Stimulated activated CD4-positive, alpha-beta T cell treated with anti-CD3 and anti-CD28 coated beads, Interleukin-4, amount 100 ng/mL, for 24 hours (primary cell): ENCODE data around the gene PMF1.
"Not testable (repeated sequence)": the region's sequence is repeated elsewhere in the genome, so short reads cannot be mapped to it uniquely, and the experiment has no call there.

Experiments
- DNase-seq: peaks from one replicate; pipeline ENCODE4 v3.0.0-alpha.2; 2020

PMF1 gene

DNA sequence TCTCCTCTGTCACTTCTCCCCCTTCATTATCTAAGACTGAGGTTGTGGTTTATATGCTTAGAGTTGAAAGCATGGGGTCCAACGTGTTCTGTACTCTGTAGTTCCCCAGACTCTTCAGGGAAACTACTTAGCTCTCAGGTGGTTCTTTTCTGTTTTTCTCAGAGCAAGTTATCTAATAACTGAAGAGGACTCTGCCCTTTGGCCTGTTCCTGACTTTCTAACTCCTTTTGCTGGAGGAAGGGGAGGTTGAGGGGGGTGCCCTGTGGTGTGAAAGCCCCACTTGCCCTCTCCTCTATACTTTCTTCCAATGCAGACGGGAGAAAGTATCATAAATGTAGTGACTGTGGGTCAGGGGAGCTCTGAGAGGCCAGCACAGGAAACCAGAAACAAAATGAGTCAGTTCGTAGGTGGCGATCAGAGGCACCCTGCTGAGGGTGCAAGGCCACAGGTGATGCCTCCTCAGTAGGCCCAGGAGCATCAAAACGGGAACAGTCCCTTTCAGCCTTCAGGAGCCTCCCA is 13.9 kb upstream of the PMF1 start:
- peak; percentile 25 for DNase-seq

DNA sequence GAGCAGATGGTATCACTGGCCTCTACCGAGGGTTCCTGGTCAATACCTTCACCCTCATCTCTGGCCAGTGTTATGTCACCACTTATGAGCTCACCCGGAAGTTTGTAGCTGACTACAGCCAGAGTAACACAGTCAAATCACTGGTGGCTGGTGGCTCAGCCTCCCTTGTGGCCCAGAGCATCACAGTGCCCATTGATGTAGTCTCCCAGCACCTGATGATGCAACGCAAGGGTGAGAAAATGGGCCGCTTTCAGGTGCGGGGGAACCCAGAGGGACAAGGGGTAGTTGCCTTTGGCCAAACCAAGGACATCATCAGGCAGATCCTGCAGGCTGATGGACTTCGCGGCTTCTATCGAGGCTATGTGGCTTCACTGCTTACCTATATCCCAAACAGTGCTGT is 12.8 kb upstream of the PMF1 start:
- no peak for DNase-seq

DNA sequence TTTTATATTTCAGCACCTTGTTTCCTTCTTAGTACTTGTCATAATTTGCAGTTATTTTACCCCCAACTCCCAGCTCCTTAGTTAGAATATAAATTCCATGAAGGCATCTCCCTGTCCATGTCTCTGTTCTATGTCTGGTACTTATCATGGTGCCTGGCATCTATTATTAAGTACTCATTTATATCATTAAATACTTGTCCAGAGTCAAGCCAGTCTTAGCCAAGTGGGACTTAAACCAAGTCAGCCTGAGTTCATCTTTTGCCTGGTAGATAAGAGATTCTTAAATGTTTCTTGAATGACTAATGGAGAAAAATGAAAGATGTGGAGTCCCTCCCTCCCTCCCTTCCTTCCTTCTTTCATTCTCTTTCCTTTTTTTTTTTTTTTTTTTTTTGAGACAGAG is 9.5 kb upstream of the PMF1 start:
- DNase-seq = no peak

DNA sequence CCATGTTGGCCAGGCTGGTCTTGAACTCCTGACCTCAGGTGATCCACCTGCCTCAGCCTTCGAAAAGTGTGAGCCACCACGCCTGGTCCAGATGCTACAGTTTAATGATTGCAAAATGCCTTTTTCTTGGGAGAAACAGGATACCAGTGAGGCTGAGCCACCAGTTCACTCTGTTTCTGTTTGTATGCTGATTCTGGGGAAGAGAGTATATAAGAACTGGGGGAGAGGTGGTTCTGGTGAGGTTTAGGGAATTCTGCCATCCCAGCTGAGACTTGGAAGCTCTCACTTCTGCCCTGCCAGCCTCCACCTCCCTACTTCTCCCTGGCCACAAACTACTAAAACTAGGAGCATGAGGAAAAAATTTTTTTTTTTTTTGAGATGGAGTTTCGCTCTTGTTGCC is 8.1 kb upstream of the PMF1 start:
- no peak for DNase-seq

DNA sequence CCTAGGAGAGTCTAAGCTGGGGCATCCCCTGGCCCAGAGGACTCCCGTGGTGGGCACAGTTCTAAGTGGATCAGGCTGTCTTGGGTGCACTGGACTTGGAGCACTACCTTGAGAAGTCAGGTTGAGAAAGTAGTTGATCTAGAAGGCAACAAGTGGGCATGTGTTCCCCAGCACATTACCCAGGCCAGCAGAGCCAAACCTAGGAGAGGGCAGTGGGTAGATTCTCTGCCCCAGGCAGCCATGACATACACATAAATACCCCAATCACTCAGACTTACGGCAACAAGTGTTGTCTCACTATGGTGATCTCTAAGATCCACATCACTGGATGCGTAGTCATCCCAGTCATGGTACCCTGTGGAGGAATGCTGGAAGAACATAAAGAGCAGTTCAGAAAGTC is 1.6 kb upstream of the PMF1 start:
- no peak for DNase-seq

DNA sequence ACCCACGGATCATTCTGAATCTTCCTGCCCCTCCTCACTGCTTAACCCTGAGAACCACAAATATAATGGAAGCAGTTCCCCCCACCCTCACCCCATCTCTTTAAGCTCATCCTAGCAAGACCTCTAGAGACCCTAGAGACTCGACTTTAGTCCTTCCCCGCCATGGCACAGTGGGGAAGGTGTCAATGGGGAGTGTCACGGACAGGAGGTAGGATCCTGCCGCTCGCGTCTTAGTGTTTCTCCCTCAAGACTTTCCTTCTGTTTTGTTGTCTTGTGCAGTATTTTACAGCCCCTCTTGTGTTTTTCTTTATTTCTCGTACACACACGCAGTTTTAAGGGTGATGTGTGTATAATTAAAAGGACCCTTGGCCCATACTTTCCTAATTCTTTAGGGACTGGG is 677 bp upstream of the PMF1 start:
- DNase-seq = no peak

DNA sequence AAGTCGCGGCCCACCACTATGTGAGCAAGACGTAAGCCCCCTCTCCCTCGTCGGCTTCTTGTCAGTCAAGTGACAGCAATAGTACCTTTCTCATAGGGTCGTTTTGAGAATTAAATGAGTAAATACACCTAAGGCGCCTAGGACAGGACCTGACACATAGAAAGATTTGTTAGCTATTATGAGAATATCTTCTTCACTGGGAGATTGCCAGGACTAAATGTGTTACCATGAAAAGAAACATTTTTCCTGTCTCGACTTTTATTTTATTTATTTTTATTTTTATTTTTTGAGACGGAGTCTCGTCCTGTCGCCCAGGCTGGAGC is 798 bp downstream of the PMF1 start:
- DNase-seq = no peak

DNA sequence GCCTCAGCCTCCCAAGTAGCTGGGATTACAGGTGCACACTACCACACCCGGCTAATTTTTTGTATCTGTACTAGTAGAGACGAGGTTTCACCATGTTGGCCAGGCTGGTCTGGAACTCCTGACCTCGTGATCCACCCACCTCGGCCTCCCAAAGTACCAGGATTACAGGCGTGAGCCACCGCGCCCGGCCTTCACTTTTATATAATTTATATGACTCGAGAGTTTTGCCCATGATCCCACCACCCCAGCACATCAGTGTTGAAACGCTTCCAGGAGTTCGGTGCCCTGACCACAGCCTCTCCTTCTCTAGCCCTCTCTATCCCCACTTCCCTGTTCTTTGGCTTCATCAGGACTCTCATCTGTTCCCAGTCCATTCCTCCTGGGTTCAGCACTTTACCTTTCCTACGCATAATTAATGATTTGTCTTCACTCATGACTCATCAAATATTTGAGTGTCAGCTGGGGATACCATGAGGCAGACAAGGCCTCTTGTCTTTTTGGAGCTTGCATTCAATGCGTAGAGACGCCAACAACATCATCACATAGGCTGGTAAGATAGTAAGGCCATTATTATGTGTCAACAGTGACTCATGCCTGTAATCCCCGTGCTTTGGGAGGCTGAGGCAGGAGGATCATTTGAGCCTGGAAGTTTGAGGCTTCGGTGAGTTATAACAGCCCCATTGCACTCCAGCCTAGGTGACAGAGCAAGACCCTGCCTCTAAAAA is 1.4 kb downstream of the PMF1 start:
- peak; percentile 50 for DNase-seq

DNA sequence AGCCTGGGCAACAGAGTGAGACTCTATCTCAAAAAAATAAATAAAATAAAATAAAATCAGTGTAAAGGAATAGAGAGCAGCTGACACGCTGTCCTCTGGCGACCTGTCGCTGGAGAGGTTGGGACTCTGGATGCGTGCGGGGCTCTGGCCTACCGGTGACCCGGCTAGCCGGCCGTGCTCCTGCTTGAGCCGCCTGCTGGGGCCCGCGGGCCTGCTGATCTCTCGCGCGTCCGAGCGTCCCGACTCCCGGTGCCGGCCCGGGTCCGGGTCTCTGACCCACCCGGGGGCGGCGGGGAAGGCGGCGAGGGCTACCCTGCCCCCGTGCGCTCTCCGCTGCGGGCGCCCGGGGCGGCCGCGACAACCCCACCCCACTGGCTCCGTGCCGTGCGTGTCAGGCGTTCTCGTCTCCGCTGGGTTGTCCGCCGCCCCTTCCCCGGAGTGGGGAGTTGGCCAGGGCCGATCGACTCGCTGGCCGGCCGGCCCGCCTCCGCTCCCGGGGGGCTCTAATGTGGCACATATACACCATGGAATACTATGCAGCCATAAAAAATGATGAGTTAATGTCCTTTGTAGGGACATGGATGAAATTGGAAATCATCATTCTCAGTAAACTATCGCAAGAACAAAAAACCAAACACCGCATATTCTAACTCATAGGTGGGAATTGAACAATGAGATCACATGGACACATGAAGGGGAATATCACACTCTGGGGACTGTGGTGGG is 3.7 kb downstream of the PMF1 start:
- DNase-seq = not testable (repeated sequence)

DNA sequence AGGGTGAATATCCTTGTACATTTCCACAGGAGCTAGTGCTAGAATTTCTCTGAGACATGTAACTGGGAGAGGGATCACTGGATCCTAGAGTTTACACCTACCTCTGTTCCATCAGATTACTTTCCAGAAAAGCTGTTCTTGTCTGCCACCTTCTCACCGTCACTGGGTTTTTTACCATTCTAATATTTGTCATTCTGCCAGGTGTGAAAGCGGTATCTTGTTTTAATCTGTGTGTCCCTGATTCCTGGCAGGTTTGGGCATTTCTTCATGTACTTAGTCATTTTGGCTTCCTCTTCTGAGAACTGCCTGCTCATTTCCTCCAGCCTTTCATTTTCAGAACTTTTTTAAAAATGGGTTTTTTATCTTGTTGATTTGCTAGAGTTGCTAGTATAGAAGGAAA is 5.1 kb downstream of the PMF1 start:
- peak; percentile 70 for DNase-seq

DNA sequence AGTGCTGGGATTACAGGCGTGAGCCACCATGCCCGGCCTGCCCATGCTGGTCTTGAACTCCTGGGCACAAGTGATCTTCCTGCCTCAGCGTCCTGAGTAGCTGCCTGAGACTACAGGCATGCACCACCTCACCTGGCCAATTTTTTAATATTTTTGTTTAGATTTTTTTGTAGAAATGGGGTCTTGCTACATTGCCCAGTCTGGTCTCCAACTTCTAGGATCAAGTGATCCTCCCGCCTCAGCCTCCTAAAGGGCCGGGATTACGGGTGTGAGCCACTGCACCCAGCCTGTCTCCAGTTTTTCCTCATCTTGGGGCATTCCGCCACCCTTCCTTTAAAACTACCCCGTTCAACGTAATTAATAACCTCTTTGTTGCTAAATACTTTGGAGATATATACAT is 7.4 kb downstream of the PMF1 start:
- DNase-seq = no peak

DNA sequence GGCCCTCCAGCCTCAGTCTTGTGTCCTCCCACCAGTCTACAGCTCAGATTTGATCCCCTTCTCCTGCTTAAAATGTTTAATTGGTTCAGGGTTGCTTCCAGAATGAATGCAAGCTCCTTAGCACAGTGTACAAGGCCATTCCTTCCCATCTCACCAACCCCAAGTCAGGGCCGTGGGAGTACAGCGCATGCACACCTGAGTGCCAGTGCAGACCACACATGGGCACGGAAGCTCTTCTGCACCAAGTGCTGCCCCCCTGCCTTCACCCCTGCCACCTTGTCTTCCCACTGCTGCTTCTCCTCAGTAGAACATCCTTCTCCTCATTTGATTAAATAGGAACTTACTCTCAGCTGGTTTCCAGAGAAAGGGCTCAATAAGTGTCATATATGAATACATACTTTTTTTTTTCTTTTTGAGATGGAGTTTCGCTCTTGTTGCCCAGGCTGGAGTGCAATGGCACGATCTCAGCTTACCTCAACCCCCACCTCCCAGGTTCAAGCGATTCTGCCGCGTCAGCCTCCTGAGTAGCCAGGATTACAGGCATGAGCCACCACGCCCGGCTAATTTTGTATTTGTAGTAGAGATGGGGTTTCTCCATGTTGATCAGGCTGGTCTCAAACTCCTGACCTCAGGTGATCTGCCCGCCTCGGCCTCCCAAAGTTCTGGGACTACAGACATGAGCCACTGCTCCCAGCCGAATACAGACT is 9.3 kb downstream of the PMF1 start:
- DNase-seq = no peak

DNA sequence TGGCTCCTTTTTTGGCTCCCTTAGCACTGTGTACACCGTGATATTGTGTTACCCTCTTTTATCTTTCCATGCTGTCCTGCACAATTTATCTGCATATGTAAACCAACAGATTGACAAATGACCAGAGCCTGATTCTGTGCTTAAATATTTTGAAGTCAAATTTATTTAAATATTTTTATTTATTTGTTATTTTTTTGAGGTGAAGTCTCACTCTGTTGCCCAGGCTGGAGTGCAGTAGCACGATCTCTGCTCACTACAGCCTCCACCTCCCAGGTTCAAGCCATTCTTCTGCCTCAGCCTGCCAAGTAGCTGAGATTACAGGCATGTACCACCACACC is 12.8 kb downstream of the PMF1 start:
- DNase-seq = no peak

DNA sequence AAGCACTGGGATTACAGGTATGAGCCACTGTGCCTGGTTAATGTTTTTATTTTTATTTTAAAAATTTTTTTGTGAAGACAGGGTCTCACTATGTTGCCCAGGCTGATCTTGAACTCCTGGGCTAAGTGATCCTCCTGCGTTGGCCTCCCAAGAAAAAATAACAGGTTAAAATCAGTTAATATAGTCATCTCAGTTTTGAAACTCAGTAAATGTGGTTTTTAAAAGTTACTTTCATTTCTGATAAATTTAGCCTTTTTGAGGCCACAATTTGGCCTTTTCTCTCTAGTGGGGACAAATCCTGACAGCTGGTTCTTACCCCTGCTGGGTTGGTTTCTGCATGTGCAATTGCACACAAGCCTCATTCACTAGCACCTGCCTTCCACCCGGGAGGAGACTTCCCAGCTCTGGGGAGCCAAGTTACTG is 13.3 kb downstream of the PMF1 start:
- no peak for DNase-seq

DNA sequence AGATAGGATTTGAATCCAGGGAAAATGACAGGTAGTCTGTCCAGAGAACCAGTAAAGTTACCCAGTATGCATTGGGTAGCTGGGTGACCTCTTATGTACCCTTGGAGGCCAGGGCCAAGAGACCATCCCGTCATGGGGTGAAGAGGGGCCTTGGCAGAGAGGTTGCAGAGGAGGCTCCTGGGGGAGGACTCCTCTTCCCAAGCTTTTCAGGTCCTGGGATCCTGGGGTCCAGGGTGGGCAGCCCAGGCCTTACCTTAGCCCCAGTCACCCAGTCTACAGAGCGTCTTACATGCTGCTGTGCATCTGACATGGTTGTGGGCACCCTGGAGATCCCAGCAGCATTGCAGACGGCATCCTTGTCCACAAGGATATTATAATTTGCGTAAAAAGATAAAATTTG is 14.0 kb downstream of the PMF1 start:
- no peak for DNase-seq

DNA sequence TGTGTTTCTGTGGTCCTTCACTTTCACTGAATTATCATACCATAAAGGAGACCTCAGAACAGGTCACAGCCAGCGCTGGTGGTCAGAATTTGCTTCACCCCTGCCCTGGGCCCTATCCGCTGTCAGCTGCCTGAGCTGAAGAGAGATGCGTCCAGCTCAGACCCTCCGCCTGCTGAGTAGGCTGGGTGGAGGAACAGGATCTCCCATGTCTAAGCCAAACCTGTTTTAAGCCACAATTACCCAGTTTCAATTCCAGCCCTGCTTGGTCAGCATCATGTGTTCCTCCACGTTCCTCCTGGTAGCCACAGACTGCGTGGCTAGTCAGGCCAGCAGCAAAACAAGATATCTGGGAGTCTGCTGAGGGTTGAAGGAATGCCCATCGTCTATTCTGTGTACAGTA is 15.7 kb downstream of the PMF1 start:
- no peak for DNase-seq

DNA sequence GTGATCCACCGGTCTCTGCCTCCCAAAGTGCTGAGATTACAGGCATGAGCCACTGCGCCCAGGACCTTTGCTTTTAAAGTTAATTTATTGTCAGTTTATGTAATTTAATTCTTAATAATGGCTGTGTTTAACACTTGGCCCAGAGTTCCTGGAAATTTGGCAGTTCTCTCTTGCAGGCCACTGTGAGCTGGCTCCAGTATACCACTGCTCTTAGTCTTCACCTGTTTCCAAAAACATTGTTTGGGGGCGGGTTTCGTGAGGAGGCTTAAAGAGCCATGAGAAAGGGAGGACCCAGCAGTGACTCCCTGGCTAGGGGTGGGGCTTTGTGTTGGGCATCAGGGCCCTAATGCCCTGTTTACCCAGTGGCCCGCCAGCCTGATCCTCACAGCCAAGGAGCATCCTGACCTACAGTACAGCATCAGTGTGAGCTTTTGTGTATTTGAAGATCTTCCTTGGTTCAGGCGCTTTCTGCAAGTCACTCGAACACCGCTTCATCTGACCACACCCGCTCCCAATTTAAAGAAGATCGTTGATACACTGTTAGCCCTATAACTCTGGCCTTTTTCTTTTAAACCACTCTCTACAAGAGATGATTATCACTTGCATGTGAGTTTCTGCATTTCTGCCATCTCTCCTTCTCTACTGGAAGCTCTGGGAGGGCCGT is 17.1 kb downstream of the PMF1 start:
- no peak for DNase-seq

DNA sequence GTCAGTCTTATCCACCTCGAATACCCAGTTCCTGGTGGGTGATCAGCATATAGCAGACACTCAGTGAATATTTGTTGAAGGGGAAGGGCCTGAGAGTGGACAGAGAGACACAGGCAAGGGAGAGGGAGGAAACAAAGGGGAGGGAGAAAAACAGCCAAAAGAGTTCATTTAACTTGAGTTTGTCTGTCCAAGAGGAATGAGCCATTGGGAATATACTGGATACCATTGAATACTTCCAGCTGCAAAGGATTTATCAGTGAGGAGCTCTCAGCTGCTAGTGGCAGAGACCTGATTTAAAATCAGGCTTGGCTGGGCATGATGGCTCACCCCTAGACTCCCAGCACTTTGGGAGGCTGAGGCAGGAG is 17.6 kb downstream of the PMF1 start:
- DNase-seq = no peak

DNA sequence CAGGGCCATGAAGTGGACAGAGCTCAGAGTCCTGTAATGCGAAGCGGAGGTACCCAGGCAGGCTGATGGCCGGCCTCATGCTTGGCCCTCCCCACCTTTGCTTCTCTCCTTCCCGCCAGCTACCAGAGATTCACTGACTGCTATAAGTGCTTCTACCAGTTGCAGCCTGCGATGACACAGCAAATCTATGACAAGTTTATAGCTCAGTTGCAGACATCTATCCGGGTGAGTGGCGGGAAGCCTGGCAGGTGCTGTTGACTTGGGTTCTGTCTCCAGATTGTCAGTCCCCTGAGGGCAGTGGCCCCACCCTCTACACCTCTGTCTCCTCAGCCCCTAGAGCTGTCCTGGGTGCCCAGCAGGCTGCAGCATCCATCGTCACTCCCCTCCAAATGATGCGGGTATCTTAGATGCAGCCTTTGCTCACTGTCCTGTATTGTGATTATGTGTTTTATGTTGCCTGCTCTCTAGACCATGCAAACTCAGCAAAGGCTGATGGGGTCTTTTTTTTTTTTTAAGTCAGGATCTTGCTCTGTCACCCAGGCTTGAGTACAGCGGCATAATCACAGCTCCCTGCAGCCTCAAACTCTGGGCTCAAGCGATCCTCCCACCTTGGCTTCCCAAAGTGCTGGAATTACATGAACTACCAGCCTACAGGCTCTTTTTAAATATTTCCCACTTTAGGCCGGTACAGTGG is 19.5 kb downstream of the PMF1 start:
- no peak for DNase-seq

DNA sequence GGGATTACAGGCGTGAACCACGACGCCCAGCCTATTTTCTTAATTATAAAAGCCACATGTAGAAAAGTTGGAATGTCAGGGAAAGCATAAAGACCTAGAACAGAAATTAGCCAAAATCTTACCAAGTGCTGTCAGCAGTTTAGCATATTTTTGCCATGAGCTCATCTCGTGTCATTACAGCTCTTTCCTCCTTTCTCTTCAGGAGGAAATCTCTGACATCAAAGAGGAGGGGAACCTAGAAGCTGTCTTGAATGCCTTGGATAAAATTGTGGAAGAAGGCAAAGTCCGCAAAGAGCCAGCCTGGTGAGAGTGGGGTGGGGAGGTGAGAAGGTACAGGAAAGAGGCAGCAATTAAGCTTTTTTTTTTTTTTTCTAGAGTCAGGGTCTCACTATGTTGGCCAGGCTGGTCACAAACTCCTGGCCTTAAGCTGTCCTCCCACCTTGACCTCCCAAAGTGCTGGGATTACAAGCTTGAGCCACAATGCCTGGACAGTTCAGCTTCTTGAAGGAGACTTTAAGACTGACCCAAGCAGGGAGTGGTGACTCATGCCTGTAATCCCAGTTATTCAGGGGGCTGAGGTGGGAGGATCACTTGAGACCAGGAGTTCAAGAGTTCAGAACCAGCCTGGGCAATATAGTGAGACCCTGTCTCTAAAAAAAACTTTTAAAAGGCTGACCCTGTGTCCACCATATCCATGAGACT is 20.8 kb downstream of the PMF1 start:
- DNase-seq = no peak

DNA sequence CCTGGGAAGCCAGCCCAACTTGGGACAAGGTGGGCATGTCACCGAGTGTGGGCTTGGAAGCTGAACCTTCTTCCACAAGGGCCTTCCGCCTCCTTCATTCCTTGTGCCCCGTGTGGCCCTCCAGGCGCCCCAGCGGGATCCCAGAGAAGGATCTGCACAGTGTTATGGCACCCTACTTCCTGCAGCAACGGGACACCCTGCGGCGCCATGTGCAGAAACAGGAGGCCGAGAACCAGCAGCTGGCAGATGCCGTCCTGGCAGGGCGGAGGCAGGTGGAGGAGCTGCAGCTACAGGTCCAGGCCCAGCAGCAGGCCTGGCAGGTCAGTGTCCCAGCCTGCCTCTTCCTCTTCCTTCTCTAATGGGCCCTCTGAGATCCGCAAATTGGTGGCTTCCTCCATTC is 23.4 kb downstream of the PMF1 start:
- DNase-seq = no peak

DNA sequence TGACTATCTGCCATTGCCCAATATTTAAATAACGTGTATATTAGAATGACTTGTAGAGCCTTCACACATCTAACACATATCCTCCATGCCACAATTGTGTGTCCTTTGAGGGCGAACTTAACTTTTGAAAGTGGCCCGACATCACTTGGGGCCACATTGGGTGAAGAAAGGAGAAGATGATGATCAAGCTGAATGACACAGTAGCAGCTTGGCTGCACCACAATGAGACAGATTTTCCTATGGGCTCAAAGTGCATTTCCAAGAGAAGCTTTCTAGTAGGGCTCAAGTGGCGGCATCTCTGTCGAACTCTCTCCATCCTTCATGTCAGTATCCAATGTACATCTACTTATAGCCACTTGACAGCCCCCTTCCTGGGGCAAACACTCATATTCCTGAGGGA is 25.4 kb downstream of the PMF1 start:
- no peak for DNase-seq
